SK-N-SH (cell line): Measurements from ENCODE around the gene HAUS8. TPM values are rescaled to one million over a fixed set of nuclear protein-coding genes. Genes with fewer than 3 reads are reported as not detected.
"Not testable (repeated sequence)": the region's sequence is repeated elsewhere in the genome, so short reads cannot be mapped to it uniquely, and the experiment has no call there.

Experiments used
- CTCF ChIA-PET: fragments of 300-600, 350-600 bp; formaldehyde crosslinking; extraction: SDS; loops from one replicate; lab custom pipeline; 2021; lab: Yijun Ruan, JAX
- POLR2A ChIA-PET: fragments of 350-600 bp; sonication (Branson Sonifier 250); formaldehyde crosslinking; extraction: SDS; loops from one replicate; lab custom pipeline; 2020; ENCODE audit warnings: antibody characterized with exemption, inconsistent platforms; lab: Yijun Ruan, JAX
- DNase-seq: peaks from one replicate; pipeline ENCODE4 v3.0.0; 2012
- H2AFZ ChIP-seq: fragments of 200-600 bp; sonication (generic); 2 replicates; pipeline ENCODE4 v1.8.1; 2016; ENCODE audit warnings: antibody characterized with exemption, mild to moderate bottlenecking, low read depth
- H3F3A ChIP-seq: fragments of 200-600 bp; sonication (generic); replicated peaks from 2 replicates; pipeline ENCODE3; 2016; ENCODE audit warnings: antibody characterized with exemption, mild to moderate bottlenecking; ENCODE audit not compliant: insufficient read depth
- H3K27ac ChIP-seq, 2 experiments: fragments of 200-500 bp in 1 of 2; fragments of 200-600 bp in 1 of 2; sonication (Bioruptor generic) in 1 of 2; sonication (generic), shearing (Covaris generic) in 1 of 2; 2 replicates each; pipeline versions ENCODE4 v1.5.1 to v1.6.1; 2014 to 2016; ENCODE audit warnings: low read depth in 2 of 2, inconsistent platforms in 1 of 2, low read length in 1 of 2, mild to moderate bottlenecking in 1 of 2, mixed read lengths in 1 of 2
- H3K27me3 ChIP-seq: fragments of 200-600 bp; sonication (generic), shearing (Covaris generic); 2 replicates; pipeline ENCODE4 v1.6.1; 2016; ENCODE audit warnings: mixed run types; ENCODE audit not compliant: insufficient read depth
- H3K36me3 ChIP-seq, 2 experiments: fragments of 200-500 bp in 1 of 2; fragments of 200-600 bp in 1 of 2; sonication (Bioruptor generic) in 1 of 2; sonication (generic) in 1 of 2; replicated peaks in 1 of 2; 2 replicates each; pipeline versions ENCODE3 to v1.5.1; 2014 to 2016; ENCODE audit warnings: low read length in 1 of 2, mild to moderate bottlenecking in 1 of 2; ENCODE audit not compliant: insufficient read depth in 2 of 2, control insufficient read depth in 1 of 2
- H3K4me1 ChIP-seq, 2 experiments: fragments of 200-500 bp in 1 of 2; fragments of 200-600 bp in 1 of 2; sonication (Bioruptor generic) in 1 of 2; sonication (generic), shearing (Covaris generic) in 1 of 2; 2 replicates each; pipeline versions ENCODE4 v1.5.1 to v1.6.1; 2014 to 2016; ENCODE audit warnings: low read depth in 1 of 2, low read length in 1 of 2, mixed run types in 1 of 2; ENCODE audit not compliant: insufficient read depth in 2 of 2, control insufficient read depth in 1 of 2
- H3K4me2 ChIP-seq: fragments of 200-600 bp; sonication (generic), shearing (Covaris generic); 2 replicates; pipeline ENCODE4 v1.6.1; 2017; ENCODE audit warnings: mixed run types
- H3K4me3 ChIP-seq, 2 experiments: fragments of 200-500 bp in 1 of 2; fragments of 200-600 bp in 1 of 2; sonication (Bioruptor generic) in 1 of 2; sonication (generic), shearing (Covaris generic) in 1 of 2; 2 replicates each; pipeline versions ENCODE4 v1.5.1 to v1.8.1; 2014 to 2016; ENCODE audit warnings: low read depth in 2 of 2, inconsistent platforms in 1 of 2, low read length in 1 of 2, mild to moderate bottlenecking in 1 of 2, mixed read lengths in 1 of 2, moderate library complexity in 1 of 2
- H3K79me2 ChIP-seq: fragments of 200-600 bp; sonication (generic); 2 replicates; pipeline ENCODE4 v1.8.1; 2017; ENCODE audit warnings: mild to moderate bottlenecking; ENCODE audit not compliant: insufficient read depth
- H3K9ac ChIP-seq: fragments of 200-600 bp; sonication (generic); 2 replicates; pipeline ENCODE4 v1.6.1; 2017; ENCODE audit warnings: mixed run types
- H3K9me2 ChIP-seq: fragments of 200-600 bp; sonication (generic); 2 replicates; pipeline ENCODE4 v1.6.1; 2017; ENCODE audit warnings: mixed run types
- H3K9me3 ChIP-seq: fragments of 200-600 bp; sonication (generic); 2 replicates; pipeline ENCODE4 v1.6.1; 2017; ENCODE audit warnings: mixed run types, mild to moderate bottlenecking, moderate library complexity
- H4K20me1 ChIP-seq: fragments of 200-600 bp; sonication (generic); 2 replicates; pipeline ENCODE4 v1.6.1; 2017; ENCODE audit warnings: mild to moderate bottlenecking, mixed run types; ENCODE audit not compliant: insufficient read depth
- EP300 ChIP-seq, 2 experiments: IDR thresholded peaks; 2 replicates each; pipeline versions ENCODE4 v1.4.0 to v1.6.1; 2012; ENCODE audit warnings: borderline replicate concordance in 1 of 2, low read depth in 1 of 2, low read length in 1 of 2
- FOXM1 ChIP-seq: IDR thresholded peaks from 2 replicates; pipeline ENCODE4 v1.4.0; 2012; ENCODE audit warnings: low read depth, mild to moderate bottlenecking
- GABPA ChIP-seq: IDR thresholded peaks from 2 replicates; pipeline ENCODE4 v1.4.0; 2012; ENCODE audit warnings: low read depth, mild to moderate bottlenecking
- MAX ChIP-seq: IDR thresholded peaks from 2 replicates; pipeline ENCODE4 v1.4.0; 2012; ENCODE audit warnings: low read depth
- REST ChIP-seq: IDR thresholded peaks from 2 replicates; pipeline ENCODE4 v1.6.1; 2012; ENCODE audit warnings: mild to moderate bottlenecking, low read depth, low read length, moderate library complexity
- TAF1 ChIP-seq: IDR thresholded peaks from 2 replicates; pipeline ENCODE4 v1.6.1; 2012; ENCODE audit warnings: low read depth, mild to moderate bottlenecking, low read length, moderate library complexity, borderline replicate concordance
- ZBTB33 ChIP-seq: IDR thresholded peaks from 2 replicates; pipeline ENCODE4 v1.4.0; 2012; ENCODE audit warnings: low read depth, borderline replicate concordance
- WGBS: methylation state at CpG from one replicate; pipeline ENCODE4 v1.1.6; 2017; ENCODE audit warnings: low lambda C conversion rate; 5-methylcytosine and 5-hydroxymethylcytosine counted together
- polyA plus RNA-seq, 3 experiments: library from polyadenylated mRNA; depleted of rRNA; stranded (reverse); fragments of >200 nt; gene quantifications; 2 replicates each; pipeline ENCODE4 v1.2.3, GENCODE V29; 2012

The HAUS8 gene
- polyA plus RNA-seq, 1 of the 3 experiments (the other 2 are of a cell fraction) = 9.6 TPM

DNA sequence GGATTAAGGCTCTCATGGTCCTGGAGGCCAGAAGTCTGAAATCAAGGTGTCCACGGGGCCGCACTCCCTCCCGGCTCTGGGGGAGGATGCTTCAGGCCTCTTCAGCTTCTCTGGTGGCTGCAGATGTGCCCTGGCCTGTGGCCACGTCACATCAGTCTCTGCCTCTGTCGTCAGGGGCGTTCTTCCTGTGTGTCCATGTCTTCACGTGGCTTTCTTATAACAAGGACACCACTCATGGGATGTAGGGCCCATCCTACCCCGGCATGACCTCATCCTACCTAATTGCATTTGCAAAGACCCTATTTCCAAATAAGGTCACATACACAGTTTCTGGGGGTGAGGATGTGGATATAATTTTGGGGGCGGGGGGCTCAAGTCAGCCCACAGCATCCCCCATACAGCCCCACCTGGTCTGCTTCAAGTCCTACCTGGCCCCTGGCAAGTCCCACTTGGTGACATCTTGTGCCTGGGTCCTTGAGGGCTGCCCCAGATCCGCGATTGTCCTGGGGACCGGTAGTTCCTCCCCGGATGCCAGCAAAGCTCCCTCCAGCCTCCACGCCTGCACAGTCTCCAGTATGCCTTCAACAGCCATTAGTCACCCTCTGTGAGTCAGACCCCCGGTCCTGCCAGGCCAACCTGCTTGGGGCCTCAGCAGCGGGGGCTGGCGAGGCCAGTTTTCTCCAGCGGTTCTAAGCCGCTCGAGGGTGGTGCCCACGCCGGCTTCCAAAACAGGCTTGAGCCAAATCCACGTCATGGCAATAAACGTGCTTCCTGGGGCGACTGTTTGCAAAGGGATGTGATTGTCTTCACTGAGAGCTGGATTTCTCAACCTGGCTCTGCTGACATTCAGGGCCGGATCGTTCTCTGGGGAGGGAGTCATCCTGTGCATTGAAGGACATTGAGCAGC, 32.5 kb upstream of the HAUS8 start (continued):
- TF ChIP-seq ZBTB33 = no peak
- TF ChIP-seq GABPA = peak; percentile 70
- TF ChIP-seq FOXM1 = no peak
- TF ChIP-seq REST = 0 out of 2 replicates have a peak, but pooled peaks have one; percentile 40
- TF ChIP-seq TAF1 = peak; percentile 56; the same call in 1 of the 2 replicates
- peak; percentile 92 for TF ChIP-seq MAX
- TF ChIP-seq EP300 (IDR thresholded peaks at IDR 0.05; ENCODE audit: borderline replicate concordance in 1 of 2, low read depth in 1 of 2, low read length in 1 of 2) = peak in 1 of 2 experiments; percentile 79; a peak in 2 of 4 replicates

DNA sequence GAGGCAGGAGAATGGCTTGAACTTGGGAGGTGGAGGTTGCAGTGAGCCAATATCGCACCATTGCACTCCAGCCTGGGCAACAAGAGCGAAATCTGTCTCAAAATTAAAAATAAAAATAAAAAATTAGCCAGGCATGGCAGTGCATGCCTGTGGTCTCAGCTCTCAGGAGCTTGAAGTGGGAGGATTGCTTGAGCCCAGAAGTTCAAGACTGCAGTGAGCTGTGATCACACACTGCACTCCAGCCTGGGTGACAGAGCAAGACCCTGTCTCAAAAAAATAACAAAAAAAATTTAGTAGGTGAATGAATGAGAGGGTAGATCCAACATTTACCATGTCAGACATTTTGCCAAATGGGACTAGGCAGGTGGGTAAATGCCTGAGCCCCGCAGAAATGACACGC, 31.7 kb upstream of the HAUS8 start:
- WGBS = 91% methylated on average over 4 of the region's 4 CpGs
- Histone ChIP-seq H3K9ac (peak overlapping the region; percentile 56; the same call in 1 of the 2 replicates), H3K79me2 (peaks cover 92% of the 10 kb centered on the region), H3K27ac (peak overlapping the region in 1 of 2 experiments; percentile 95; a peak in 2 of 4 replicates), H3K36me3 (peaks cover 17 to 27% of the 10 kb centered on the region in 2 experiments), H3F3A (peaks cover 17% of the 10 kb centered on the region), H3K4me1 (peaks cover 9 to 13% of the 10 kb centered on the region in 2 experiments; a peak in 3 of 4 replicates), H3K4me2 (peak overlapping the region; percentile 74)
- H3K9me2 ChIP-seq, DNase-seq, H3K27me3 ChIP-seq, H3K9me3 ChIP-seq, H4K20me1 ChIP-seq, POLR2A ChIA-PET, H3K4me3 ChIP-seq, H2AFZ ChIP-seq, CTCF ChIA-PET: not testable (repeated sequence)
